Thoracic aorta (tissue), 2 donors: Measurements from ENCODE around the gene C11orf91. TPM values are rescaled to one million over a fixed set of nuclear protein-coding genes. Genes with fewer than 3 reads are reported as not detected.

Experiments used
- ATAC-seq: fragments of 150-250 bp; one replicate; pipeline ENCODE4 v1.8.0; 2017; ENCODE audit warnings: low read depth; ENCODE audit not compliant: insufficient number of reproducible peaks, low FRiP score
- DNase-seq: peaks from one replicate; pipeline ENCODE4 v3.0.0-alpha.2; 2020; ENCODE audit warnings: low spot score
- H3K27ac ChIP-seq, 2 donors: fragments of 200-600 bp; sonication (generic); 1 replicate in 1 of 2; 2 replicates in 1 of 2; pipeline ENCODE4 v1.5.1; 2016; ENCODE audit warnings: mild to moderate bottlenecking in 2 of 2, moderate library complexity in 2 of 2
- H3K27me3 ChIP-seq: fragments of 200-600 bp; sonication (generic); replicated peaks from 2 replicates; pipeline ENCODE4 v1.6.0; 2016; ENCODE audit warnings: mild to moderate bottlenecking; ENCODE audit not compliant: insufficient read depth
- H3K36me3 ChIP-seq: fragments of 200-600 bp; sonication (generic); one replicate; pipeline ENCODE4 v1.5.1; 2016
- H3K4me1 ChIP-seq, 2 donors: fragments of 200-600 bp; sonication (generic); 1 replicate in 1 of 2; 2 replicates in 1 of 2; pipeline versions ENCODE4 v1.5.1 to v1.6.0; 2016; ENCODE audit warnings: low read depth in 2 of 2, mild to moderate bottlenecking in 1 of 2; ENCODE audit not compliant: control insufficient read depth in 1 of 2
- H3K4me3 ChIP-seq: fragments of 200-600 bp; sonication (generic); 2 replicates; pipeline ENCODE4 v1.5.1; 2016; ENCODE audit warnings: mild to moderate bottlenecking
- H3K9me3 ChIP-seq: fragments of 200-600 bp; sonication (generic); 2 replicates; pipeline ENCODE4 v1.5.1; 2016
- total RNA-seq, 2 donors: library from RNA; depleted of rRNA; stranded (reverse); fragments of >200 nt; gene quantifications; one replicate each; pipeline versions ENCODE4 v1.1.0 to v1.2.3, GENCODE V29; 2016
- TF ChIP-seq, protein P1 (sequence below): fragments of 200-600 bp; sonication (generic); IDR thresholded peaks from one replicate; pipeline ENCODE4 v1.5.1; 2019; ENCODE audit warnings: antibody characterized with exemption

Gene C11orf91
- total RNA-seq, 2 donors from 2014 or later = not detected

DNA sequence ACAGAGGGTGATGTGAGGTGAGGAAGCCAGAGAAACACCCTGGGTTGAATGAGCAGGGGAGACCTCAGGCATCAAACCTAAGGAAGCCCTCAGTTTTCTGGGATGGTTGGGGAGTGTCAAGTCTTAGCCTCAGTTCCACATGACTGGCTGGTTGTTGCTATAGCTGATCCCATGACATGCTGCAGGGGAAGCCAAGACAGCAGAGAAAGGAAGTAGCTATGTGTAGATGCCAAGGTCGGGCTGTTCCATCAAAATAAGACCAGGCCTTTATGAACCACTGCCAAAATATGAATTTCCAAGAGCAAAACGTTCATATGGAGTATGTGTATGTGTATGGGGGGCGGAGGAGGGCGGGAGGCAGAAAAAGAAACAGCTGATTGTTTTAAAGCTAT is 24.0 kb upstream of the C11orf91 start:
- DNase-seq = no peak
- no peak for ATAC-seq
- Histone ChIP-seq H3K27ac (peak overlapping the region; percentile 58 to 71), H3K4me1 (peaks cover 31 to 44% of the 10 kb centered on the region in 2 donors), H3K36me3 (peaks cover 4% of the 10 kb centered on the region), H3K9me3 (no peaks in the 10 kb centered on the region), H3K4me3 (no peak overlapping the region), H3K27me3 (no peaks in the 10 kb centered on the region)
- TF ChIP-seq, protein P1, sequence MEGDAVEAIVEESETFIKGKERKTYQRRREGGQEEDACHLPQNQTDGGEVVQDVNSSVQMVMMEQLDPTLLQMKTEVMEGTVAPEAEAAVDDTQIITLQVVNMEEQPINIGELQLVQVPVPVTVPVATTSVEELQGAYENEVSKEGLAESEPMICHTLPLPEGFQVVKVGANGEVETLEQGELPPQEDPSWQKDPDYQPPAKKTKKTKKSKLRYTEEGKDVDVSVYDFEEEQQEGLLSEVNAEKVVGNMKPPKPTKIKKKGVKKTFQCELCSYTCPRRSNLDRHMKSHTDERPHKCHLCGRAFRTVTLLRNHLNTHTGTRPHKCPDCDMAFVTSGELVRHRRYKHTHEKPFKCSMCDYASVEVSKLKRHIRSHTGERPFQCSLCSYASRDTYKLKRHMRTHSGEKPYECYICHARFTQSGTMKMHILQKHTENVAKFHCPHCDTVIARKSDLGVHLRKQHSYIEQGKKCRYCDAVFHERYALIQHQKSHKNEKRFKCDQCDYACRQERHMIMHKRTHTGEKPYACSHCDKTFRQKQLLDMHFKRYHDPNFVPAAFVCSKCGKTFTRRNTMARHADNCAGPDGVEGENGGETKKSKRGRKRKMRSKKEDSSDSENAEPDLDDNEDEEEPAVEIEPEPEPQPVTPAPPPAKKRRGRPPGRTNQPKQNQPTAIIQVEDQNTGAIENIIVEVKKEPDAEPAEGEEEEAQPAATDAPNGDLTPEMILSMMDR = no peak

DNA sequence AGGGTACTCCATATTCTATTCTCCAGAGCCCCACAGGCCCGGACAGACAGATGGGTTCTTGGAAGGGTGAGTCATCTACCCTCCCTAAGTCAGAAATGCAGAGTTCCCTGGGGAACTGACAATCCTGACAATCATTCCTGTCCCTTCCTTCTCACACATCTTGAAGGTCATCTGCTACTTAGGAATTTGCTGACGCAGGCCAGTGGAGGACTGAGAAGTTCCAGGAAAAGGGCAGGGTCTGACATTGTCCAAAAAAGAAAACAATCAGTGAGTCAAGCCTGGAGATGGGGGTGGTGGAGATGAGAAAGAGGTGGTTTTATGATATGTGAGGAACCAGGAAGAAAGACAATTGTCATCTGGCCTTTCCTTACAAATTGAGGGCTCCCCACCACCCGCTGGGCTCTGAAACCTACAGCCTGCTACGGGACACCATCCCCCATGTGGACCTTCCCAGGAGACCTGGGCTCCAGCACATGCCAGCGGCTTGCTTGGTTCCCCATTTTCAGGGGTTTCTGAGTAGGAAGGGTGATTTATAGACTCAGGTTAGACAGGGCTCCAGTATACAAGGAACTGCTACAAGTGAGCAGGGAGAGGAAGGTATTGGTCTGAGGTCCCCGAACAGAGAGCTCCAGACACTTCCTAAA is 22.7 kb upstream of the C11orf91 start:
- H3K27ac ChIP-seq = peak overlapping the region; percentile 58 to 71
- H3K36me3 ChIP-seq = peaks cover 8% of the 10 kb centered on the region
- TF ChIP-seq, protein P1 = no peak
- no peaks in the 10 kb centered on the region for H3K27me3 ChIP-seq
- DNase-seq (no peak), ATAC-seq (peak; percentile 23)
- H3K4me1 ChIP-seq = peaks cover 31 to 44% of the 10 kb centered on the region in 2 donors
- no peaks in the 10 kb centered on the region for H3K9me3 ChIP-seq
- H3K4me3 ChIP-seq = no peak overlapping the region

DNA sequence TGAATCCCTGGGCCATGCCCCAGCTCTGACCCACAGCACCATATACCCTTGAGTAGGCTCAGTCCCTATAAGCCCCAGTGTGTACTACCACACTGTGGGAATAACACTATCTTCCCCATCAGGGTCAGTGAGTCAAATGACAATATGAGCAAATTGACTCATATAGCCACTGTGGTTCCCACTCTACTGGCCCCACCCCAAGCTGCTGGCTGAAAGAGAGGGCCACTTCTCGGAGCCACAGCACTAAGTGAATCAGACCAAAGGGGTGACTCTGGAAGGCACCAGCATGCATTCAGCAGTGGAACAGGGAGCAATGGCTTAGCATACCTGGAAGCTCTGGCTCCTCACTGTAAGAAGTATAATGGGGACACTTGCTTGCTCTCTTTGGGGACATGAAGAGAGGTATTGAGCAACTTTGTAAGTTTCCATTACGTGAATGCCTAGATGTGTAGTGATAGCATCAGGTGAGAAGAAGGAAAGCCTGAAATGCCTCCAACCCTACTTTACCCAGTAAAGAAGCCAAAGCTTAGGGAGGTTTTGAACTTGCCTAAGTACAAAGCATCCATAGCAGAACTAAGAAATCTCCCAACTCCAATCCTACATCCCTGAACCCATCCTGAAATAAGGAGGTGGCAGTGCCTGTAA is 22.1 kb upstream of the C11orf91 start:
- DNase-seq (no peak), ATAC-seq (no peak)
- peaks cover 13% of the 10 kb centered on the region for H3K36me3 ChIP-seq
- TF ChIP-seq, protein P1 = no peak
- peaks cover 31 to 44% of the 10 kb centered on the region in 2 donors for H3K4me1 ChIP-seq
- no peaks in the 10 kb centered on the region for H3K9me3 ChIP-seq
- H3K4me3 ChIP-seq = no peak overlapping the region
- peak overlapping the region; percentile 58 to 71 for H3K27ac ChIP-seq
- H3K27me3 ChIP-seq = no peaks in the 10 kb centered on the region

DNA sequence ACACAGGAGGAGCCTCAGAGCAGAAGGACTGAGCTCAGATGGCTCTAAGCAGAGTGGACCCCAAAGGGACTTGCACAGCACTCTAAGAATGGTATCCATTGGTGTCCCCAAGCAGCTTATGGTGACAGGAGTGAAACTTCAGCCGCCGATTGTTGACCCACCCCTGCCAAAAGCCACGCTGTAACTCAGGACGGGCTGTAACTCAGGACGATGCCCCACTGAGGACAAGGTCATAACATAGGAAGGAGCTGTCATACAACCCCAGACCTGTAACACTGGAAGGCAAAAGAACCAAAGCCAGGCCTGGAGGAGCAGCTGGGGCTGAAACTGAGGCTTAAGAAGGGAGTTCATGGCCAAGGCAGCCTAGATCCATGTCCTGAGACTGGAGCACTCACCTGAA is 21.4 kb upstream of the C11orf91 start:
- TF ChIP-seq, protein P1 = no peak
- Histone ChIP-seq H3K9me3 (no peaks in the 10 kb centered on the region), H3K4me3 (no peak overlapping the region), H3K27ac (peak overlapping the region; percentile 58 to 71), H3K27me3 (no peaks in the 10 kb centered on the region), H3K4me1 (peaks cover 31 to 44% of the 10 kb centered on the region in 2 donors), H3K36me3 (peaks cover 13% of the 10 kb centered on the region)
- ATAC-seq = no peak
- no peak for DNase-seq

DNA sequence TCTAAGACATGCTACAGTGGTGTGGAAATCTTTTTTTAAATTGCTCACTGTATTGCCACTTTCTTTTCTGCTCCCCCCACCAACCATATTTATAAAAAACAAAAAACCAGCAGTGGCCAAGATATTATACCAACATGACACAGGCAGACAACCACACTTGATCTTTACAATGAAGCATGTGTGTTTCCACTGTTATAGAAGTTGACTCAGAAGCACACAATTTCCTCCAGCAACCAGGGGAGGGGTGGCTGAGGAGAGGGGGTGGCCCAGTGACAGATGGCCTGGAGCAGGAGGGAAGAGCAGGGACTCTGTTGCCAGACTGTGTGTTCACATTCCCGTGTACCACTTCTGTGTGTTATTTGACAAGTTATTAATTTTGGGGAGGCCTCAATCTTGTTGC is 20.8 kb upstream of the C11orf91 start:
- TF ChIP-seq, protein P1 = no peak
- no peak overlapping the region for H3K4me3 ChIP-seq
- peaks cover 13% of the 10 kb centered on the region for H3K36me3 ChIP-seq
- no peaks in the 10 kb centered on the region for H3K9me3 ChIP-seq
- H3K27me3 ChIP-seq = no peaks in the 10 kb centered on the region
- ATAC-seq = no peak
- DNase-seq = no peak
- H3K4me1 ChIP-seq = peaks cover 31 to 44% of the 10 kb centered on the region in 2 donors
- peak overlapping the region in 1 of 2 donors; percentile 58 for H3K27ac ChIP-seq
